Large intestine (tissue), 3 donors: Measurements from ENCODE around the gene GCK. TPM values are rescaled to one million over a fixed set of nuclear protein-coding genes. Genes with fewer than 3 reads are reported as not detected.

Source experiments
- DNase-seq, 2 donors: peaks; one replicate each; pipeline versions ENCODE4 v3.0.0 to v3.0.0-alpha.2; 2013
- H3K27ac ChIP-seq: one replicate; pipeline ENCODE4 v1.5.1; 2013; ENCODE audit warnings: low read length
- H3K27me3 ChIP-seq: 2 replicates; pipeline ENCODE4 v1.6.1; 2013; ENCODE audit warnings: low read length; ENCODE audit not compliant: control insufficient read depth, insufficient read depth
- H3K36me3 ChIP-seq: 2 replicates; pipeline ENCODE4 v1.6.1; 2013; ENCODE audit warnings: low read length; ENCODE audit not compliant: control insufficient read depth, insufficient read depth
- H3K4me1 ChIP-seq: one replicate; pipeline ENCODE4 v1.6.1; 2013; ENCODE audit warnings: low read length; ENCODE audit not compliant: control insufficient read depth, insufficient read depth
- H3K4me3 ChIP-seq: one replicate; pipeline ENCODE4 v1.5.1; 2013; ENCODE audit warnings: low read length
- H3K9me3 ChIP-seq: one replicate; pipeline ENCODE4 v1.6.1; 2013; ENCODE audit warnings: mild to moderate bottlenecking, low read depth, low read length, moderate library complexity; ENCODE audit not compliant: control insufficient read depth
- WGBS: methylation state at CpG from one replicate; pipeline ENCODE4 v1.1.5; 2013; ENCODE audit warnings: low lambda C conversion rate; ENCODE audit not compliant: insufficient coverage; 5-methylcytosine and 5-hydroxymethylcytosine counted together
- polyA plus RNA-seq: library from polyadenylated mRNA; unstranded; fragments of 120-200 nt; gene quantifications from one replicate; pipeline ENCODE4 v1.2.1, GENCODE V29; 2013

Gene GCK
- polyA plus RNA-seq, 1 donor: 2.3 TPM

GRCh38 chr7:44140341-44140740, 48.9 kb downstream of the GCK start:
- Histone ChIP-seq H3K9me3 (peaks cover 5% of the 10 kb centered on the region), H3K4me3 (no peak overlapping the region), H3K36me3 (no peaks in the 10 kb centered on the region), H3K27me3 (peaks cover 14% of the 10 kb centered on the region), H3K27ac (no peak overlapping the region), H3K4me1 (peaks cover 3% of the 10 kb centered on the region)
- WGBS: no CpG with 5 or more reads among the region's 10 CpGs
- no peak for DNase-seq

GRCh38 chr7:44139311-44140010, 49.8 kb downstream of the GCK start:
- H3K9me3 ChIP-seq: no peaks in the 10 kb centered on the region
- H3K27ac ChIP-seq: no peak overlapping the region
- H3K4me1 ChIP-seq: no peaks in the 10 kb centered on the region
- no peak overlapping the region for H3K4me3 ChIP-seq
- H3K36me3 ChIP-seq: no peaks in the 10 kb centered on the region
- DNase-seq: no peak
- peaks cover 5% of the 10 kb centered on the region for H3K27me3 ChIP-seq
- no CpG with 5 or more reads among the region's 14 CpGs for WGBS

GRCh38 chr7:44138698-44139097, 50.5 kb downstream of the GCK start:
- H3K36me3 ChIP-seq: no peaks in the 10 kb centered on the region
- H3K27me3 ChIP-seq: no peaks in the 10 kb centered on the region
- no peaks in the 10 kb centered on the region for H3K4me1 ChIP-seq
- H3K27ac ChIP-seq: no peak overlapping the region
- WGBS: no CpG with 5 or more reads among the region's 8 CpGs
- H3K4me3 ChIP-seq: no peak overlapping the region
- DNase-seq: no peak
- no peaks in the 10 kb centered on the region for H3K9me3 ChIP-seq

- WGBS: no CpG with 5 or more reads among the region's 5 CpGs
- Histone ChIP-seq H3K36me3 (no peaks in the 10 kb centered on the region), H3K27ac (no peak overlapping the region), H3K27me3 (no peaks in the 10 kb centered on the region), H3K9me3 (no peaks in the 10 kb centered on the region), H3K4me3 (no peak overlapping the region), H3K4me1 (peaks cover under 1% of the 10 kb centered on the region)
- no peak for DNase-seq
Observed at GRCh38 chr7:44136731-44137130, 52.5 kb downstream of the GCK start.

GRCh38 chr7:44134943-44135628, 54.2 kb downstream of the GCK start:
- no peaks in the 10 kb centered on the region for H3K36me3 ChIP-seq
- 76% methylated on average over 2 of the region's 4 CpGs for WGBS
- H3K4me3 ChIP-seq: no peak overlapping the region
- H3K4me1 ChIP-seq: peaks cover 7% of the 10 kb centered on the region
- H3K9me3 ChIP-seq: no peaks in the 10 kb centered on the region
- H3K27ac ChIP-seq: no peak overlapping the region
- no peak for DNase-seq
- H3K27me3 ChIP-seq: no peaks in the 10 kb centered on the region

- no peak overlapping the region for H3K27ac ChIP-seq
- no peaks in the 10 kb centered on the region for H3K9me3 ChIP-seq
- no peak overlapping the region for H3K4me3 ChIP-seq
- H3K4me1 ChIP-seq: peaks cover 7% of the 10 kb centered on the region
- H3K36me3 ChIP-seq: no peaks in the 10 kb centered on the region
- DNase-seq: no peak
- no peaks in the 10 kb centered on the region for H3K27me3 ChIP-seq
- WGBS: no CpG with 5 or more reads among the region's 3 CpGs
Observed at GRCh38 chr7:44133295-44133694, 55.9 kb downstream of the GCK start.

- Histone ChIP-seq H3K27ac (no peak overlapping the region), H3K36me3 (no peaks in the 10 kb centered on the region), H3K27me3 (no peaks in the 10 kb centered on the region), H3K4me1 (peaks cover 7% of the 10 kb centered on the region), H3K9me3 (no peaks in the 10 kb centered on the region), H3K4me3 (no peak overlapping the region)
- DNase-seq: no peak
- WGBS: no CpG with 5 or more reads among the region's 2 CpGs
Observed at GRCh38 chr7:44132039-44132438, 57.2 kb downstream of the GCK start.

GRCh38 chr7:44131173-44132029, 57.8 kb downstream of the GCK start:
- Histone ChIP-seq H3K9me3 (no peaks in the 10 kb centered on the region), H3K27me3 (no peaks in the 10 kb centered on the region), H3K36me3 (no peaks in the 10 kb centered on the region), H3K4me1 (peaks cover 7% of the 10 kb centered on the region), H3K4me3 (no peak overlapping the region), H3K27ac (no peak overlapping the region)
- WGBS: no CpG with 5 or more reads among the region's 12 CpGs
- peak; percentile 22 to 43 for DNase-seq

- H3K4me3 ChIP-seq: no peak overlapping the region
- no peaks in the 10 kb centered on the region for H3K9me3 ChIP-seq
- no peak for DNase-seq
- WGBS: no CpG with 5 or more reads among the region's 6 CpGs
- peaks cover 7% of the 10 kb centered on the region for H3K4me1 ChIP-seq
- no peak overlapping the region for H3K27ac ChIP-seq
- no peaks in the 10 kb centered on the region for H3K27me3 ChIP-seq
- no peaks in the 10 kb centered on the region for H3K36me3 ChIP-seq
Observed at GRCh38 chr7:44128721-44129582, 60.3 kb downstream of the GCK start.

GRCh38 chr7:44127161-44127560, 62.1 kb downstream of the GCK start:
- no peak for DNase-seq
- Histone ChIP-seq H3K4me3 (no peak overlapping the region), H3K36me3 (no peaks in the 10 kb centered on the region), H3K27ac (no peak overlapping the region), H3K9me3 (no peaks in the 10 kb centered on the region), H3K27me3 (no peaks in the 10 kb centered on the region), H3K4me1 (peaks cover 12% of the 10 kb centered on the region)
